H1 (cell line): ENCODE data around the gene METTL25B. TPM values are rescaled to one million over a fixed set of nuclear protein-coding genes. Genes with fewer than 3 reads are reported as not detected.

Experiments
- ASH2L ChIP-seq: fragments of 200-600, 300-600 bp; sonication (generic); IDR thresholded peaks from one replicate; pipeline ENCODE4 v1.7.1; 2017; ENCODE audit warnings: low read length
- BACH1 ChIP-seq: IDR thresholded peaks from 2 replicates; pipeline ENCODE4 v1.6.1; 2012; ENCODE audit warnings: low read length, improper control_type of control experiment
- EP300 ChIP-seq, 2 experiments: IDR thresholded peaks; 1 replicate in 1 of 2; 2 replicates in 1 of 2; pipeline ENCODE4 v1.6.1; 2011 to 2012; ENCODE audit warnings: low read depth in 2 of 2, low read length in 2 of 2, mild to moderate bottlenecking in 2 of 2, borderline replicate concordance in 1 of 2, inconsistent platforms in 1 of 2, moderate library complexity in 1 of 2
- GTF2F1 ChIP-seq: IDR thresholded peaks from 2 replicates; pipeline ENCODE4 v1.6.1; 2012; ENCODE audit warnings: low read depth, low read length, improper control_type of control experiment, borderline replicate concordance
- JUN ChIP-seq: IDR thresholded peaks from 2 replicates; pipeline ENCODE4 v1.6.1; 2011; ENCODE audit warnings: low read depth, mild to moderate bottlenecking, improper control_type of control experiment, low read length
- KDM4A ChIP-seq: IDR thresholded peaks from one replicate; pipeline ENCODE4 v1.7.1; 2012; ENCODE audit warnings: low read depth, mild to moderate bottlenecking, moderate library complexity, low read length, inconsistent platforms; ENCODE audit not compliant: severe bottlenecking
- NRF1 ChIP-seq: IDR thresholded peaks from 2 replicates; pipeline ENCODE4 v1.6.1; 2011; ENCODE audit warnings: mild to moderate bottlenecking, low read depth, low read length, improper control_type of control experiment
- RAD21 ChIP-seq, 2 experiments: IDR thresholded peaks in 1 of 2; conservative IDR thresholded peaks in 1 of 2; 2 replicates each; pipeline ENCODE4 v1.6.1; 2011; ENCODE audit warnings: low read depth in 2 of 2, low read length in 2 of 2, improper control_type of control experiment in 1 of 2, inconsistent platforms in 1 of 2, mild to moderate bottlenecking in 1 of 2, moderate library complexity in 1 of 2
- RXRA ChIP-seq: IDR thresholded peaks from 2 replicates; pipeline ENCODE4 v1.6.1; 2011; ENCODE audit warnings: low read depth, mild to moderate bottlenecking, low read length, moderate library complexity; ENCODE audit not compliant: insufficient read depth
- SIX5 ChIP-seq: IDR thresholded peaks from 2 replicates; pipeline ENCODE4 v1.6.1; 2011; ENCODE audit warnings: mild to moderate bottlenecking, low read depth, low read length
- SP4 ChIP-seq: IDR thresholded peaks from 2 replicates; pipeline ENCODE4 v1.6.1; 2012; ENCODE audit warnings: low read length, inconsistent platforms
- TBP ChIP-seq: IDR thresholded peaks from 2 replicates; pipeline ENCODE4 v1.6.1; 2011; ENCODE audit warnings: low read depth, low read length, improper control_type of control experiment
- YY1 ChIP-seq: IDR thresholded peaks from 2 replicates; pipeline ENCODE4 v1.6.1; 2011; ENCODE audit warnings: low read depth, mild to moderate bottlenecking, low read length
- polyA plus RNA-seq, 7 experiments: library from polyadenylated mRNA; depleted of rRNA in 3 of 7; stranded (reverse) in 5 of 7; unstranded in 2 of 7; fragments of >200 nt in 5 of 7; fragments of 200-250 nt in 2 of 7; gene quantifications; 1 replicate in 5 of 7; 2 replicates in 1 of 7; 4 replicates in 1 of 7; pipeline versions ENCODE4 v1.2.1 to v1.2.3, GENCODE V29; 2011 to 2013; ENCODE audit warnings: missing spikeins in 2 of 7, mixed read lengths in 2 of 7
- total RNA-seq: library from RNA; stranded (reverse); fragmentation: NEBNext Ultra II Directional; extraction: Animal tissue kit (Norgen Biotek cat#: 25700); gene quantifications from 2 replicates; pipeline ENCODE4 v1.2.1, GENCODE V29; 2021
- TF ChIP-seq, protein P1 (sequence below): IDR thresholded peaks from 2 replicates; pipeline ENCODE4 v1.6.1; 2012; ENCODE audit warnings: low read length, inconsistent platforms
- TF ChIP-seq, protein P2 (sequence below), 3 experiments: IDR thresholded peaks; 1 replicate in 2 of 3; 2 replicates in 1 of 3; pipeline versions ENCODE4 v1.5.1 to v1.6.1; 2011; ENCODE audit warnings: low read length in 3 of 3, mild to moderate bottlenecking in 3 of 3, inconsistent platforms in 2 of 3, low read depth in 1 of 3, moderate library complexity in 1 of 3; ENCODE audit not compliant: insufficient read depth in 1 of 3; ENCODE audit errors: control extremely low read depth in 1 of 3
- TF ChIP-seq, protein P3 (sequence below): IDR thresholded peaks from 2 replicates; pipeline ENCODE4 v1.6.1; 2011; ENCODE audit warnings: low read length, improper control_type of control experiment

METTL25B gene
- total and polyA plus RNA-seq, 2 of the 8 experiments (the other 6 are each of a cell fraction or from before 2014, with no cell fraction given): 28.4 to 30.1 TPM

DNA sequence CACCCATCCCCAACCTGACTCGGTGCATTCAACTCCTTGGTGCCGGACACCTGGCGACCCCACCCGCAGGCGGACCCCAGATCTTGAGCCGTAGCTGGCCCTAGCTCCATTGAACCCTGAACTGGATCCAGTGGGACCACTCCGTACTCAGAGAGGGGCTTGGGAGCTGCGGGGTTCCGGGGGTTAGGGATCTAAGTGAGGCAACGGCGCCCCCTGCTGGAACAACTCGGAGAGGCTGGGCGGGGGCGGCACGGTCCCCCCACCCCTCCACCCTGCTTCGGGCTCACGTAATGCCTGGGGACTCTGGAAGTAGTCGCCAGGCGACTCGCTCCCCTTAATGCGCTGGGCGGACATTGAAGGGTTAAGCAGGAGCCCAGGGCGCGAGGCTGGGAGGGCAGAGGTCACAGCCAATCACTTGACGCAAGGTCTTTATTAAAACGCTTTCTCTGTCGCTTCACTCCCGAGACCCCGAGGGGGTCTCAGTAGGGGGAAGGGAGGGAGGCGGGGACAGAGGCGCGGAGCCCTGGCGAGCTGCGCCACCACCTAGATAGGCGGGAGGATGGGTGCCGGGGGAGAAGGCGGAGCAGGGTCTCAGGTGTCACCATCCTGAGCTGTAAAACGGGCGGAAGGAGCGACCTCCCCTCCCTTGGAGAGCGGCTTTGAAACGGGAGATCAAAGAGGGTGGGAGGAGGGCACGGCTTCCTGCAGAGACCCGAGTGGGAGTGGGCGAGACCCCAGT lies 22.2 kb upstream of the METTL25B start (continued):
- peak; percentile 78 to 88 for TF ChIP-seq RAD21 (IDR thresholded peaks at IDR 0.05 in 1 of 2, conservative IDR thresholded peaks at IDR 0.05 in 1 of 2; ENCODE audit: low read depth in 2 of 2, low read length in 2 of 2)
- TF ChIP-seq EP300 (IDR thresholded peaks at IDR 0.05; ENCODE audit: borderline replicate concordance in 1 of 2, low read depth in 2 of 2, low read length in 2 of 2): peak in 1 of 2 experiments; percentile 51; a peak in 1 of 3 replicates
- no peak for TF ChIP-seq SIX5
- peak; percentile 39; the same call in 1 of the 2 replicates for TF ChIP-seq TBP
- peak; percentile 36 for TF ChIP-seq KDM4A
- TF ChIP-seq, protein P1, sequence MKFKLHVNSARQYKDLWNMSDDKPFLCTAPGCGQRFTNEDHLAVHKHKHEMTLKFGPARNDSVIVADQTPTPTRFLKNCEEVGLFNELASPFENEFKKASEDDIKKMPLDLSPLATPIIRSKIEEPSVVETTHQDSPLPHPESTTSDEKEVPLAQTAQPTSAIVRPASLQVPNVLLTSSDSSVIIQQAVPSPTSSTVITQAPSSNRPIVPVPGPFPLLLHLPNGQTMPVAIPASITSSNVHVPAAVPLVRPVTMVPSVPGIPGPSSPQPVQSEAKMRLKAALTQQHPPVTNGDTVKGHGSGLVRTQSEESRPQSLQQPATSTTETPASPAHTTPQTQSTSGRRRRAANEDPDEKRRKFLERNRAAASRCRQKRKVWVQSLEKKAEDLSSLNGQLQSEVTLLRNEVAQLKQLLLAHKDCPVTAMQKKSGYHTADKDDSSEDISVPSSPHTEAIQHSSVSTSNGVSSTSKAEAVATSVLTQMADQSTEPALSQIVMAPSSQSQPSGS: peak; percentile 87
- 0 out of 2 replicates have a peak, but pooled peaks have one; percentile 60 for TF ChIP-seq RXRA
- no peak for TF ChIP-seq GTF2F1
- TF ChIP-seq ASH2L: peak; percentile 83
- TF ChIP-seq, protein P2, sequence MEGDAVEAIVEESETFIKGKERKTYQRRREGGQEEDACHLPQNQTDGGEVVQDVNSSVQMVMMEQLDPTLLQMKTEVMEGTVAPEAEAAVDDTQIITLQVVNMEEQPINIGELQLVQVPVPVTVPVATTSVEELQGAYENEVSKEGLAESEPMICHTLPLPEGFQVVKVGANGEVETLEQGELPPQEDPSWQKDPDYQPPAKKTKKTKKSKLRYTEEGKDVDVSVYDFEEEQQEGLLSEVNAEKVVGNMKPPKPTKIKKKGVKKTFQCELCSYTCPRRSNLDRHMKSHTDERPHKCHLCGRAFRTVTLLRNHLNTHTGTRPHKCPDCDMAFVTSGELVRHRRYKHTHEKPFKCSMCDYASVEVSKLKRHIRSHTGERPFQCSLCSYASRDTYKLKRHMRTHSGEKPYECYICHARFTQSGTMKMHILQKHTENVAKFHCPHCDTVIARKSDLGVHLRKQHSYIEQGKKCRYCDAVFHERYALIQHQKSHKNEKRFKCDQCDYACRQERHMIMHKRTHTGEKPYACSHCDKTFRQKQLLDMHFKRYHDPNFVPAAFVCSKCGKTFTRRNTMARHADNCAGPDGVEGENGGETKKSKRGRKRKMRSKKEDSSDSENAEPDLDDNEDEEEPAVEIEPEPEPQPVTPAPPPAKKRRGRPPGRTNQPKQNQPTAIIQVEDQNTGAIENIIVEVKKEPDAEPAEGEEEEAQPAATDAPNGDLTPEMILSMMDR (IDR thresholded peaks at IDR 0.05; ENCODE audit: control extremely low read depth in 1 of 3, insufficient read depth in 1 of 3, low read depth in 1 of 3, low read length in 3 of 3): peak; percentile 72 to 86 (median 81)
- TF ChIP-seq JUN: 0 out of 2 replicates have a peak, but pooled peaks have one; percentile 40
- TF ChIP-seq SP4: peak; percentile 69; the same call in 1 of the 2 replicates
- peak; percentile 58 for TF ChIP-seq YY1
- no peak for TF ChIP-seq NRF1
- no peak; the same call in 1 of the 2 replicates for TF ChIP-seq BACH1
- TF ChIP-seq, protein P3, sequence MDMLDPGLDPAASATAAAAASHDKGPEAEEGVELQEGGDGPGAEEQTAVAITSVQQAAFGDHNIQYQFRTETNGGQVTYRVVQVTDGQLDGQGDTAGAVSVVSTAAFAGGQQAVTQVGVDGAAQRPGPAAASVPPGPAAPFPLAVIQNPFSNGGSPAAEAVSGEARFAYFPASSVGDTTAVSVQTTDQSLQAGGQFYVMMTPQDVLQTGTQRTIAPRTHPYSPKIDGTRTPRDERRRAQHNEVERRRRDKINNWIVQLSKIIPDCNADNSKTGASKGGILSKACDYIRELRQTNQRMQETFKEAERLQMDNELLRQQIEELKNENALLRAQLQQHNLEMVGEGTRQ: no peak
